ENCODE measurements around the gene FGF18.

The FGF18 gene, protein sequence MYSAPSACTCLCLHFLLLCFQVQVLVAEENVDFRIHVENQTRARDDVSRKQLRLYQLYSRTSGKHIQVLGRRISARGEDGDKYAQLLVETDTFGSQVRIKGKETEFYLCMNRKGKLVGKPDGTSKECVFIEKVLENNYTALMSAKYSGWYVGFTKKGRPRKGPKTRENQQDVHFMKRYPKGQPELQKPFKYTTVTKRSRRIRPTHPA

DNA sequence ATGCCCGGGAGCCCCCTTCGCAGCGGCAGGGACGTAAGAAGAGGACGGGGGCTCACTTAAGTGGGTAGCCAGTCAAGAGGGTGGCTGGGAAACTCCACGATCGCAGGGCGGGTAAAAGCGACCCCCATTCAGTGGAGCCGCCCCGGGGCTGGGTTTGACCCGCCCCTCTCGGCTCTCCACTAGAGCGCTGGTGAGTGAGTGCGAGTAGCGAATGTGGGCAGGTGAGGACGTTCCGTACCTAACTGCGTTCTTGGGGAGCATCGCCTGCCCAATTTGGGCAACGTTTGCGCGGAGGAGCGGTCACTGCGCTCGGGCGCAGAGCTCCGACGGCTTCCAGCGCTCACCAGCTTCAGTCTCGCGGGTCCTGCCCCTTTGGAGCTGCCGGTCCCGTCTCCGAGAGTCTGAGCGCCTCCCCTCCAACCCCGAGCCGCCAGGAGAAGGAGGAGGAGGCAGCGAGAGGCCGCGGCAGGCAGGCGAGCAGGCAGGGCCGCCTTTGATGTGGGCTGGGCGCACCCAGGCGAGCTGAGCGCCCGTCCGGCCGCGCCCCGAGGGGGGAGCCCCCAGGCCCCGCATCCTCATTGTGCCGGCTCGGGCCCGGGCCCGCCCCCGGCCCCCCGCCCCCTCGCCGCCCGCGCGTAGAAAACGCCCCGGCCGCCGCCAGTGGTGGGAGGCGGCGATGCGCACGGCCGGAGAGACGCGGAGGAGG, at the start of gene FGF18:
Gene FGF18, plus strand, starts transcription at position 666 of the 706 bp plus-strand sequence. CDS start 553 bp downstream, outside the sequence.
- TF ChIP-seq, protein P1, sequence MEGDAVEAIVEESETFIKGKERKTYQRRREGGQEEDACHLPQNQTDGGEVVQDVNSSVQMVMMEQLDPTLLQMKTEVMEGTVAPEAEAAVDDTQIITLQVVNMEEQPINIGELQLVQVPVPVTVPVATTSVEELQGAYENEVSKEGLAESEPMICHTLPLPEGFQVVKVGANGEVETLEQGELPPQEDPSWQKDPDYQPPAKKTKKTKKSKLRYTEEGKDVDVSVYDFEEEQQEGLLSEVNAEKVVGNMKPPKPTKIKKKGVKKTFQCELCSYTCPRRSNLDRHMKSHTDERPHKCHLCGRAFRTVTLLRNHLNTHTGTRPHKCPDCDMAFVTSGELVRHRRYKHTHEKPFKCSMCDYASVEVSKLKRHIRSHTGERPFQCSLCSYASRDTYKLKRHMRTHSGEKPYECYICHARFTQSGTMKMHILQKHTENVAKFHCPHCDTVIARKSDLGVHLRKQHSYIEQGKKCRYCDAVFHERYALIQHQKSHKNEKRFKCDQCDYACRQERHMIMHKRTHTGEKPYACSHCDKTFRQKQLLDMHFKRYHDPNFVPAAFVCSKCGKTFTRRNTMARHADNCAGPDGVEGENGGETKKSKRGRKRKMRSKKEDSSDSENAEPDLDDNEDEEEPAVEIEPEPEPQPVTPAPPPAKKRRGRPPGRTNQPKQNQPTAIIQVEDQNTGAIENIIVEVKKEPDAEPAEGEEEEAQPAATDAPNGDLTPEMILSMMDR (IDR thresholded peaks at IDR 0.05), result no peak; the same call in none of the 2 replicates

DNA sequence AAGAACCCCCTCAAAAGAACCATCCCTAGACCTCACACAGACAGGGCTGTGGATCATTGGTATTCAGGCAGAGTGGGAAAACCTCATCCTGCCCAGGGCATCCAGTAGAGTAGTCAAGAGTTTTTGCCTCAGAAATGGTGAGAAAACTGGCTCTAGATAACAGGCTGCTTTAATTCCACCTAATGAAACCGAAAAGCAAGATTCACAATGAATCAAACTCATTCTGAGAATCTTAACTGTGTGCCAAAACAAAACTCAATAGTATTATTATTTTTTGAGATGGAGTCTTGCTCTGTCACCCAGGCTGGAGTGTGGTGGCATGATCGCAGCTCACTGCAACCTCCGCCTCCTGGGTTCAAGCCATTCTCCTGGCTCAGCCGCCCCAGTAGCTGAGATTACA, 49.5 kb upstream of the FGF18 start:
- TF ChIP-seq, protein P1 (IDR thresholded peaks at IDR 0.05), result no peak

GRCh38 chr5:171370881-171371280, 48.6 kb upstream of the FGF18 start:
- TF ChIP-seq, protein P1 (IDR thresholded peaks at IDR 0.05), result peak; percentile 40; the same call in 1 of the 2 replicates

DNA sequence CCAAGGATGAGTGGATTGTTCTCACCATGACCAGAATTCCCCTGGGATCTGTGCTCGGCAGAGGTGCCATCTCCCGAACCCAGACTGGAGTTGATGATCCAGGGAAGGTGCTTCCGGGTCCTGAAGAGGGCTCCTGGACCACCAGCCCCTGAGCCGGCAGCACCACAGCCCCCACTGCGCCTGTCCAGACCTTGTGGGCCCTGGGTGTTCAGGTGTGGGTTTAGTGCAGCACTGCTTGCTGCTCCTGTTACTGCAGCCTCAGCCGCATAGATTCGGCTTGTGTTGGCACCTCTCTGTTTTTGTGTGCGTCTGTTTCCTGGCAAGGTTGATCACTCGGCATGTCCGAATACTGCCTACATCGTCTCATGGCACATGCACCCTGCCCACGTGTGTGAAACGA, 48.1 kb upstream of the FGF18 start:
- TF ChIP-seq, protein P1 (IDR thresholded peaks at IDR 0.05), result no peak

GRCh38 chr5:171379961-171380360, 39.5 kb upstream of the FGF18 start:
- TF ChIP-seq, protein P1 (IDR thresholded peaks at IDR 0.05), result no peak

DNA sequence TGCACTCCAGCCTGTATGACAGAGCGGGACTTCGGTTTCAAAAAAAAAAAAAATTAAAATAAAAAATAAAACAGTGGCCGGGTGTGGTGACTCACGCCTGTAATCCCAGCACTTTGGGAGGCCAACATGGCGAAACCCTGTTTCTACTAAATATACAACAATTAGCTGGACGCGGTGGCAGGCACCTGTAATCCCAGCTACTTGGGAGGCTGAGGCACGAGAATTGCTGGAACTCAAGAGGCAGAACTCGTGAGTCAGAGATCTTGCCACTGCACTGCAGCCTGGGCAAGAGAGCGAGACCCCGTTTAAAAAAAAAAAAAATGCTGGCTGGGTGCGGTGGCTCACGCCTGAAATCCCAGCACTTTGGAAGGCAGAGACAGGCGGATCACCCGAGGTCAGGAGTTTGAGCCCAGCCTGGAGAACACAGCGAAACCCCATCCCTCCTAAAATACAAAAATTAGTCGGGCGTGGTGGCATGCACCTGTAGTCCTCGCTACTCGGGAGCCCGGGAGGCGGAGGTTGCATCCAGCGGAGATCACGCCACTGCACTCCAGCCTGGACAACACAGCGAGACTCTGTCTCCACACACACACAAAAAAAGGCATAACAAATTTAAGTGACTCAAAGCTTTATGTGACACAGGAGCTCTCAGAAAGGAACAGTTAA, 33.3 kb upstream of the FGF18 start:
- TF ChIP-seq, protein P1 (IDR thresholded peaks at IDR 0.05), result no peak

DNA sequence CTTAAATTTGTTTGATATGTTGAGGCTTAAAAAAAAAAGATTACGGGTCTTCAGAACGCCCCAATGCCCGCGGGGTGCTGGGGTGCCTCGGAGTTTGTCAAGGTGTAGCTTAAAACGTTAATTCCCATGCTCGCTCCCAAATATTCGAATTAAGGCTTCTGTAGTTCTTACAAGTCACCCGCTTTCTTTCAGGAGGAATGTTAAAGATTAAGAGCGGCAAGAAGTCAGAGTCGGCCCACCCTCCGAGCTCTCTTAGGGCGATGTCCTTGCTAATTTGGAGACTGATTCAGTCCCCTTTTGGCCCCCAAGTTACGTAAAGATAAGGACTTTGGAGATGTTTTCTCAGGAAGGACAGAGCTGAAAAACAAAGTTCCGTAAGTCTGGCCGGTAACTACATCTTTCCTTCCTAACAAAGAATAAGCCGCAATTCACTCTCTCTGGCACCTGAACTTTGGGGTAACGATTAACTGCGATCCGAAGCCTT, 32.5 kb upstream of the FGF18 start:
- TF ChIP-seq, protein P1 (IDR thresholded peaks at IDR 0.05), result no peak

Data from LNCAP (cell line).